Small intestine (tissue), 7 donors: Measurements from ENCODE around the gene TENT5C. TPM values are rescaled to one million over a fixed set of nuclear protein-coding genes. Genes with fewer than 3 reads are reported as not detected.
A peak's percentile ranks its signal among the peaks of the same experiment; 100 is the strongest.

Source experiments
- DNase-seq, 2 donors: peaks; one replicate each; pipeline versions ENCODE4 v3.0.0 to v3.0.0-alpha.2; 2013
- FAIRE-seq: peaks from 2 replicates; lab custom pipeline; 2012; peaks lifted over from hg19 to GRCh38; lab: Jason Lieb, UNC
- H3K27ac ChIP-seq, 3 donors: one replicate each; pipeline ENCODE4 v1.5.1; 2013; ENCODE audit warnings: low read length in 2 of 3, mild to moderate bottlenecking in 2 of 3, control low read depth in 1 of 3, inconsistent platforms in 1 of 3, low read depth in 1 of 3, moderate library complexity in 1 of 3
- H3K27me3 ChIP-seq, 3 donors: one replicate each; pipeline ENCODE4 v1.6.1; 2013; ENCODE audit warnings: low read length in 3 of 3, inconsistent platforms in 1 of 3; ENCODE audit not compliant: control insufficient read depth in 3 of 3, insufficient read depth in 3 of 3
- H3K36me3 ChIP-seq, 3 donors: one replicate each; pipeline ENCODE4 v1.6.1; 2013; ENCODE audit warnings: low read length in 3 of 3, inconsistent platforms in 1 of 3, low read depth in 1 of 3, mild to moderate bottlenecking in 1 of 3, moderate library complexity in 1 of 3; ENCODE audit not compliant: control insufficient read depth in 3 of 3, insufficient read depth in 2 of 3
- H3K4me1 ChIP-seq, 3 donors: one replicate each; pipeline ENCODE4 v1.6.1; 2013; ENCODE audit warnings: low read length in 2 of 3, inconsistent platforms in 1 of 3, low read depth in 1 of 3, mild to moderate bottlenecking in 1 of 3, moderate library complexity in 1 of 3; ENCODE audit not compliant: control insufficient read depth in 3 of 3, insufficient read depth in 2 of 3
- H3K4me3 ChIP-seq, 3 donors: one replicate each; pipeline ENCODE4 v1.5.1; 2013; ENCODE audit warnings: low read length in 3 of 3, control low read depth in 1 of 3, inconsistent platforms in 1 of 3, low read depth in 1 of 3, mild to moderate bottlenecking in 1 of 3, moderate library complexity in 1 of 3
- H3K9me3 ChIP-seq, 2 donors: one replicate each; pipeline ENCODE4 v1.6.1; 2013; ENCODE audit warnings: low read depth in 1 of 2, low read length in 1 of 2; ENCODE audit not compliant: control insufficient read depth in 2 of 2, insufficient read depth in 1 of 2
- WGBS, 3 donors: extraction: QIAGEN DNeasy Blood & Tissue Kit; methylation state at CpG; one replicate each; pipeline ENCODE4 v1.1.7; 2013; 5-methylcytosine and 5-hydroxymethylcytosine counted together
- polyA plus RNA-seq, 4 donors: library from polyadenylated mRNA; stranded (reverse) in 3 of 4; unstranded in 1 of 4; fragments of 200-250 nt in 3 of 4; fragments of 120-200 nt in 1 of 4; gene quantifications; one replicate each; pipeline versions ENCODE4 v1.2.1 to v1.2.3, GENCODE V29; 2013
- donor health status: healthy with polysubstance abuse.
- donor health status: control.
- donor health status: control.
- donor health status: Bipolar disorder and iron deficiency.
- donor health status: healthy.

Gene TENT5C
- polyA plus RNA-seq, 4 donors: 2.2 to 13.5 (median 3.9) TPM

- Histone ChIP-seq H3K27me3 (peaks cover 0 to 7% (median 0%) of the 10 kb centered on the region in 3 donors), H3K9me3 (no peaks in the 10 kb centered on the region), H3K4me3 (no peak overlapping the region), H3K4me1 (peaks cover 0 to 3% (median 2%) of the 10 kb centered on the region in 3 donors), H3K36me3 (no peaks in the 10 kb centered on the region), H3K27ac (peak overlapping the region in 1 of 3 donors; percentile 84)
- 44 to 59% (median 55%) methylated on average over 3 of the region's 3 CpGs for WGBS, 3 donors
- FAIRE-seq: no peak
- DNase-seq: no peak
Observed at GRCh38 chr1:117657031-117657430, 51.2 kb downstream of the TENT5C start.

- H3K27ac ChIP-seq: peak overlapping the region in 1 of 3 donors; percentile 65
- H3K9me3 ChIP-seq: no peaks in the 10 kb centered on the region
- DNase-seq (no peak), FAIRE-seq (no peak)
- peaks cover 0 to 5% (median 2%) of the 10 kb centered on the region in 3 donors for H3K4me1 ChIP-seq
- H3K36me3 ChIP-seq: no peaks in the 10 kb centered on the region
- no peak overlapping the region for H3K4me3 ChIP-seq
- WGBS, 3 donors: 86 to 97% (median 90%) methylated on average over 5 of the region's 5 CpGs
- peaks cover 0 to 7% (median 0%) of the 10 kb centered on the region in 3 donors for H3K27me3 ChIP-seq
Observed at GRCh38 chr1:117657949-117658660, 52.3 kb downstream of the TENT5C start.

GRCh38 chr1:117658676-117659075 lies 52.8 kb downstream of the TENT5C start:
- peak in 1 of 2 donors; percentile 58 for DNase-seq
- Histone ChIP-seq H3K27ac (peak overlapping the region in 1 of 3 donors; percentile 65), H3K4me1 (peaks cover 0 to 6% (median 2%) of the 10 kb centered on the region in 3 donors), H3K9me3 (no peaks in the 10 kb centered on the region), H3K4me3 (no peak overlapping the region), H3K27me3 (peaks cover 0 to 7% (median 0%) of the 10 kb centered on the region in 3 donors), H3K36me3 (no peaks in the 10 kb centered on the region)
- no peak for FAIRE-seq
- 60 to 90% (median 71%) methylated on average over 3 of the region's 3 CpGs for WGBS, 3 donors

GRCh38 chr1:117659550-117660270 lies 53.9 kb downstream of the TENT5C start:
- H3K4me1 ChIP-seq: peaks cover 0 to 6% (median 2%) of the 10 kb centered on the region in 3 donors
- peaks cover 0 to 7% (median 0%) of the 10 kb centered on the region in 3 donors for H3K27me3 ChIP-seq
- FAIRE-seq: no peak
- no peak for DNase-seq
- H3K9me3 ChIP-seq: no peaks in the 10 kb centered on the region
- H3K4me3 ChIP-seq: no peak overlapping the region
- peak overlapping the region in 1 of 3 donors; percentile 65 for H3K27ac ChIP-seq
- no peaks in the 10 kb centered on the region for H3K36me3 ChIP-seq
- 55 to 60% (median 56%) methylated on average over 6 of the region's 6 CpGs for WGBS, 3 donors

- Histone ChIP-seq H3K27ac (peak overlapping the region in 1 of 3 donors; percentile 81), H3K9me3 (no peaks in the 10 kb centered on the region), H3K36me3 (no peaks in the 10 kb centered on the region), H3K4me3 (no peak overlapping the region), H3K4me1 (peaks cover 0 to 6% (median 0%) of the 10 kb centered on the region in 3 donors), H3K27me3 (peaks cover 0 to 7% (median 0%) of the 10 kb centered on the region in 3 donors)
- no peak for FAIRE-seq
- 69 to 78% (median 77%) methylated on average over 6 of the region's 6 CpGs for WGBS, 3 donors
- no peak for DNase-seq
Observed at GRCh38 chr1:117660271-117660965, 54.6 kb downstream of the TENT5C start.

GRCh38 chr1:117661027-117661426 lies 55.2 kb downstream of the TENT5C start:
- H3K4me3 ChIP-seq: no peak overlapping the region
- peak overlapping the region in 1 of 3 donors; percentile 26 for H3K27ac ChIP-seq
- peak in 1 of 2 donors; percentile 21 for DNase-seq
- peaks cover 0 to 6% (median 0%) of the 10 kb centered on the region in 3 donors for H3K27me3 ChIP-seq
- WGBS, 3 donors: 72 to 82% (median 73%) methylated on average over 6 of the region's 6 CpGs
- no peak for FAIRE-seq
- no peaks in the 10 kb centered on the region for H3K9me3 ChIP-seq
- H3K36me3 ChIP-seq: no peaks in the 10 kb centered on the region
- peaks cover 0 to 6% (median 0%) of the 10 kb centered on the region in 3 donors for H3K4me1 ChIP-seq

GRCh38 chr1:117662667-117663066 lies 56.8 kb downstream of the TENT5C start:
- Histone ChIP-seq H3K27ac (peak overlapping the region in 1 of 3 donors; percentile 80), H3K27me3 (peaks cover 0 to 3% (median 0%) of the 10 kb centered on the region in 3 donors), H3K9me3 (no peaks in the 10 kb centered on the region), H3K36me3 (no peaks in the 10 kb centered on the region), H3K4me1 (peaks cover 0 to 6% (median 0%) of the 10 kb centered on the region in 3 donors), H3K4me3 (no peak overlapping the region)
- no peak for DNase-seq
- 96 to 100% (median 100%) methylated on average over 1 of the region's 1 CpG for whole genome bisulfite sequencing, 3 donors
- FAIRE-seq: no peak
